Left ventricle myocardium inferior (tissue), 1 donor: Measurements from ENCODE around the gene CORO7. TPM values are rescaled to one million over a fixed set of nuclear protein-coding genes. Genes with fewer than 3 reads are reported as not detected.

ENCODE experiments used
- DNase-seq: peaks from one replicate; pipeline ENCODE4 v3.0.0-alpha.2; 2020
- H3K27ac ChIP-seq: fragments of 200-600 bp; replicated peaks from 2 replicates; pipeline ENCODE4 v1.8.0; 2021
- H3K27me3 ChIP-seq: fragments of 200-600 bp; 2 replicates; pipeline ENCODE4 v1.8.0; 2021; ENCODE audit warnings: low read depth
- H3K36me3 ChIP-seq: fragments of 200-600 bp; 2 replicates; pipeline ENCODE4 v1.8.0; 2021
- H3K4me1 ChIP-seq: fragments of 200-600 bp; 2 replicates; pipeline ENCODE4 v1.8.0; 2021
- H3K4me3 ChIP-seq: fragments of 200-600 bp; 2 replicates; pipeline ENCODE4 v1.8.0; 2021; ENCODE audit warnings: mild to moderate bottlenecking, moderate library complexity
- H3K9me3 ChIP-seq: fragments of 200-600 bp; replicated peaks from 2 replicates; pipeline ENCODE4 v1.8.0; 2021
- CTCF ChIP-seq: fragments of 200-600 bp; IDR thresholded peaks from 2 replicates; pipeline ENCODE4 v1.8.0; 2021; ENCODE audit warnings: antibody characterized with exemption, mild to moderate bottlenecking, borderline replicate concordance
- intact Hi-C: fragments of 100-400 bp; cut with micrococcal nuclease; formaldehyde crosslinking; loops from one replicate; pipeline ENCODE4 v1.11.0; 2022
- total RNA-seq: library from RNA; stranded (reverse); fragmentation: NEBNext Ultra II Directional; extraction: Animal tissue kit (Norgen Biotek cat#: 25700); gene quantifications from one replicate; pipeline ENCODE4 v1.2.1, GENCODE V29; 2021
- donor health status: DM: no; HTN: yes; CAD: no; lungs with severe emphysema.

The CORO7 gene
- total RNA-seq, 1 donor from 2014 or later, result 12.5 TPM

- Histone ChIP-seq H3K4me3 (no peak overlapping the region), H3K9me3 (no peaks in the 10 kb centered on the region), H3K27ac (no peak overlapping the region), H3K36me3 (peaks cover 29% of the 10 kb centered on the region), H3K4me1 (peaks cover 38% of the 10 kb centered on the region), H3K27me3 (no peaks in the 10 kb centered on the region)
- intact Hi-C loops, result no loop called here
- no peak for DNase-seq
- no peak for TF ChIP-seq CTCF
These were observed 49.0 kb downstream of the CORO7 start for GRCh38 chr16:4367393-4367856.

- no peak for DNase-seq
- intact Hi-C loops, result no loop called here
- Histone ChIP-seq H3K4me1 (peaks cover 23% of the 10 kb centered on the region), H3K27me3 (no peaks in the 10 kb centered on the region), H3K36me3 (peaks cover 38% of the 10 kb centered on the region), H3K9me3 (no peaks in the 10 kb centered on the region), H3K27ac (no peak overlapping the region), H3K4me3 (no peak overlapping the region)
- no peak for TF ChIP-seq CTCF
These were observed 50.4 kb downstream of the CORO7 start for GRCh38 chr16:4366016-4366415.

- H3K27ac ChIP-seq, result no peak overlapping the region
- DNase-seq, result no peak
- H3K9me3 ChIP-seq, result no peaks in the 10 kb centered on the region
- H3K4me3 ChIP-seq, result no peak overlapping the region
- peaks cover 19% of the 10 kb centered on the region for H3K4me1 ChIP-seq
- H3K36me3 ChIP-seq, result peaks cover 38% of the 10 kb centered on the region
- intact Hi-C loops, result no loop called here
- TF ChIP-seq CTCF, result no peak
- no peaks in the 10 kb centered on the region for H3K27me3 ChIP-seq
These were observed 50.8 kb downstream of the CORO7 start for GRCh38 chr16:4365615-4366014.

- TF ChIP-seq CTCF, result no peak
- peaks cover 38% of the 10 kb centered on the region for H3K36me3 ChIP-seq
These were observed 51.4 kb downstream of the CORO7 start for GRCh38 chr16:4365014-4365406.

GRCh38 chr16:4364196-4365013, 52.0 kb downstream of the CORO7 start:
- Histone ChIP-seq H3K27ac (no peak overlapping the region), H3K4me3 (no peak overlapping the region), H3K36me3 (peaks cover 38% of the 10 kb centered on the region), H3K4me1 (peaks cover 8% of the 10 kb centered on the region), H3K9me3 (no peaks in the 10 kb centered on the region), H3K27me3 (no peaks in the 10 kb centered on the region)
- no peak for TF ChIP-seq CTCF
- intact Hi-C loops, result no loop called here
- no peak for DNase-seq

More at GRCh38 chr16:4365014-4365406, 51.4 kb downstream of the CORO7 start:
- intact Hi-C loops, result no loop called here
- Histone ChIP-seq H3K4me1 (peaks cover 13% of the 10 kb centered on the region), H3K4me3 (no peak overlapping the region), H3K27me3 (no peaks in the 10 kb centered on the region), H3K9me3 (no peaks in the 10 kb centered on the region), H3K27ac (no peak overlapping the region)
- no peak for DNase-seq
